IMR-90 (cell line): ENCODE results near the gene NME7. TPM values are rescaled to one million over a fixed set of nuclear protein-coding genes. Genes with fewer than 3 reads are reported as not detected.

ENCODE experiments used
- ATAC-seq: fragments of 200-7000 bp; cut with Tn5 transposase; 2 replicates; pipeline ENCODE4 v1.9.1; 2020; ENCODE audit warnings: low read depth, mild to moderate bottlenecking, moderate library complexity
- BruUV-seq: library from RNA; stranded (reverse); fragments of 400-500 nt; replicated peaks from 2 replicates; lab custom pipeline; 2021; lab: Mats Ljungman, UMichigan
- CTCF ChIA-PET: fragments of 300-600 bp; formaldehyde crosslinking; extraction: SDS; loops from one replicate; lab custom pipeline; 2021; ENCODE audit warnings: antibody characterized with exemption; lab: Yijun Ruan, JAX
- POLR2A ChIA-PET: fragments of 300-600 bp; sonication (Branson Sonifier 250); formaldehyde crosslinking; loops from one replicate; lab custom pipeline; 2022; ENCODE audit warnings: antibody characterized with exemption; ENCODE audit not compliant: unreplicated experiment; lab: Charles Lee
- DNase-seq: peaks from one replicate; pipeline ENCODE4 v3.0.0; 2013
- H2AFZ ChIP-seq: replicated peaks from 2 replicates; pipeline ENCODE3; 2013; ENCODE audit warnings: low read length, mild to moderate bottlenecking; ENCODE audit not compliant: poor library complexity
- H2AK5ac ChIP-seq: 2 replicates; pipeline ENCODE4 v1.6.1; 2013; ENCODE audit warnings: low read depth, low read length, inconsistent platforms
- H2AK9ac ChIP-seq: replicated peaks from 2 replicates; pipeline ENCODE3; 2013; ENCODE audit warnings: mild to moderate bottlenecking, low read depth, low read length, moderate library complexity; ENCODE audit not compliant: poor library complexity
- H2BK120ac ChIP-seq: 2 replicates; pipeline ENCODE4 v1.6.1; 2013; ENCODE audit warnings: low read depth, low read length, inconsistent platforms
- H2BK15ac ChIP-seq: 3 replicates; pipeline ENCODE4 v1.6.1; 2013; ENCODE audit warnings: low read depth, low read length, inconsistent platforms
- H2BK20ac ChIP-seq: 2 replicates; pipeline ENCODE4 v1.6.1; 2013; ENCODE audit warnings: low read depth, mild to moderate bottlenecking, inconsistent platforms, low read length, moderate library complexity
- H2BK5ac ChIP-seq: 2 replicates; pipeline ENCODE4 v1.6.1; 2013; ENCODE audit warnings: mild to moderate bottlenecking, low read depth, low read length, inconsistent platforms; ENCODE audit not compliant: poor library complexity, severe bottlenecking
- H3K14ac ChIP-seq: replicated peaks from 2 replicates; pipeline ENCODE4 v1.6.1; 2013; ENCODE audit warnings: low read depth, low read length, inconsistent platforms
- H3K18ac ChIP-seq: 2 replicates; pipeline ENCODE4 v1.6.1; 2013; ENCODE audit warnings: low read depth, low read length, control low read depth
- H3K23ac ChIP-seq: 2 replicates; pipeline ENCODE4 v1.6.1; 2013; ENCODE audit warnings: low read depth, low read length, inconsistent platforms
- H3K27ac ChIP-seq: 2 replicates; pipeline ENCODE4 v1.5.1; 2013; ENCODE audit warnings: mild to moderate bottlenecking, control low read depth, low read length; ENCODE audit not compliant: insufficient read depth
- H3K27me3 ChIP-seq: 2 replicates; pipeline ENCODE4 v1.6.1; 2013; ENCODE audit warnings: low read length; ENCODE audit not compliant: control insufficient read depth, insufficient read depth
- H3K36me3 ChIP-seq: 2 replicates; pipeline ENCODE4 v1.6.1; 2013; ENCODE audit warnings: low read length, mixed read lengths; ENCODE audit not compliant: control insufficient read depth, insufficient read depth
- H3K4ac ChIP-seq: 2 replicates; pipeline ENCODE4 v1.6.1; 2013; ENCODE audit warnings: low read depth, low read length, inconsistent platforms
- H3K4me1 ChIP-seq: 2 replicates; pipeline ENCODE4 v1.6.1; 2013; ENCODE audit warnings: low read length, mixed read lengths; ENCODE audit not compliant: control insufficient read depth, insufficient read depth
- H3K4me2 ChIP-seq: 2 replicates; pipeline ENCODE4 v1.6.1; 2013; ENCODE audit warnings: low read depth, mild to moderate bottlenecking, control low read depth, low read length, moderate library complexity
- H3K4me3 ChIP-seq: 2 replicates; pipeline ENCODE4 v1.5.1; 2013; ENCODE audit warnings: low read depth, mild to moderate bottlenecking, control low read depth, low read length, moderate library complexity; ENCODE audit not compliant: insufficient read depth
- H3K56ac ChIP-seq: 2 replicates; pipeline ENCODE4 v1.6.1; 2013; ENCODE audit warnings: low read length, inconsistent platforms; ENCODE audit not compliant: insufficient read depth; ENCODE audit errors: extremely low read depth
- H3K79me1 ChIP-seq, 2 experiments: 2 replicates each; pipeline ENCODE4 v1.6.1; 2013; ENCODE audit warnings: low read length in 2 of 2, inconsistent platforms in 1 of 2, low read depth in 1 of 2
- H3K9ac ChIP-seq: 2 replicates; pipeline ENCODE4 v1.6.1; 2013; ENCODE audit warnings: low read depth, low read length, control low read depth
- H3K9me1 ChIP-seq: 2 replicates; pipeline ENCODE4 v1.6.1; 2013; ENCODE audit warnings: low read length, inconsistent platforms; ENCODE audit not compliant: insufficient read depth
- H3K9me3 ChIP-seq: 2 replicates; pipeline ENCODE4 v1.6.1; 2013; ENCODE audit warnings: low read length; ENCODE audit not compliant: control insufficient read depth, insufficient read depth
- H4K20me1 ChIP-seq: 2 replicates; pipeline ENCODE4 v1.6.1; 2013; ENCODE audit warnings: low read length, inconsistent platforms; ENCODE audit not compliant: insufficient read depth
- H4K5ac ChIP-seq: 2 replicates; pipeline ENCODE4 v1.6.1; 2013; ENCODE audit warnings: mild to moderate bottlenecking, low read depth, low read length, control low read depth
- H4K8ac ChIP-seq, 2 experiments: 2 replicates each; pipeline ENCODE4 v1.6.1; 2013; ENCODE audit warnings: low read depth in 2 of 2, low read length in 2 of 2, control low read depth in 1 of 2, inconsistent platforms in 1 of 2
- H4K91ac ChIP-seq: 2 replicates; pipeline ENCODE4 v1.6.1; 2013; ENCODE audit warnings: low read depth, low read length, inconsistent platforms; ENCODE audit not compliant: insufficient read depth
- CEBPB ChIP-seq: IDR thresholded peaks from 2 replicates; pipeline ENCODE4 v1.6.1; 2012; ENCODE audit warnings: low read depth, low read length, improper control_type of control experiment
- ELK1 ChIP-seq: fragments of 150-350 bp; IDR thresholded peaks from 2 replicates; pipeline ENCODE4 v1.6.1; 2016; ENCODE audit warnings: low read depth, mild to moderate bottlenecking, low read length, moderate library complexity, borderline replicate concordance
- FOS ChIP-seq: fragments of 150-350 bp; IDR thresholded peaks from 2 replicates; pipeline ENCODE4 v1.6.1; 2016; ENCODE audit warnings: low read depth, low read length
- MAZ ChIP-seq: IDR thresholded peaks from 2 replicates; pipeline ENCODE4 v1.6.1; 2012; ENCODE audit warnings: low read depth, mild to moderate bottlenecking, low read length, improper control_type of control experiment, moderate library complexity, borderline replicate concordance
- RCOR1 ChIP-seq: IDR thresholded peaks from 2 replicates; pipeline ENCODE4 v1.6.1; 2012; ENCODE audit warnings: mild to moderate bottlenecking, low read length, improper control_type of control experiment; ENCODE audit not compliant: insufficient replicate concordance
- WGBS, 2 experiments: methylation state at CpG; one replicate each; pipeline versions ENCODE4 v1.1.5 to v1.1.7; 2013; ENCODE audit warnings: missing lambda C conversion rate in 2 of 2; ENCODE audit not compliant: insufficient read length in 1 of 2; ENCODE audit errors: extremely low coverage in 2 of 2; 5-methylcytosine and 5-hydroxymethylcytosine counted together
- dilution Hi-C: fragments of 300-500 bp; cut with HindIII; formaldehyde crosslinking; loops from one replicate; pipeline ENCODE4 v1.14.3; 2018; ENCODE audit warnings: low sequenced_read_pairs; ENCODE audit not compliant: unreplicated experiment
- in situ Hi-C: fragments of 300-500 bp; cut with MboI; formaldehyde crosslinking; loops from 3 replicates; pipeline ENCODE4 v1.14.3; 2019; ENCODE audit warnings: low sequenced_read_pairs, inconsistent platforms, mixed read lengths
- intact Hi-C: fragments of 100-400 bp; cut with micrococcal nuclease; formaldehyde crosslinking; loops from 2 replicates; pipeline ENCODE4 v1.10.0; 2022
- polyA plus RNA-seq, 3 experiments: library from polyadenylated mRNA; depleted of rRNA; stranded (reverse); fragments of >200 nt; gene quantifications; 2 replicates each; pipeline ENCODE4 v1.2.3, GENCODE V29; 2012; ENCODE audit warnings: low replicate concordance in 1 of 3
- total RNA-seq: library from RNA; depleted of rRNA; stranded (reverse); fragments of >200 nt; gene quantifications from 2 replicates; pipeline ENCODE4 v1.2.3, GENCODE V29; 2012; rRNA removed

The NME7 gene
- total and polyA plus RNA-seq, 2 of the 4 experiments (the other 2 are of a cell fraction): 18.3 to 22.4 TPM

DNA sequence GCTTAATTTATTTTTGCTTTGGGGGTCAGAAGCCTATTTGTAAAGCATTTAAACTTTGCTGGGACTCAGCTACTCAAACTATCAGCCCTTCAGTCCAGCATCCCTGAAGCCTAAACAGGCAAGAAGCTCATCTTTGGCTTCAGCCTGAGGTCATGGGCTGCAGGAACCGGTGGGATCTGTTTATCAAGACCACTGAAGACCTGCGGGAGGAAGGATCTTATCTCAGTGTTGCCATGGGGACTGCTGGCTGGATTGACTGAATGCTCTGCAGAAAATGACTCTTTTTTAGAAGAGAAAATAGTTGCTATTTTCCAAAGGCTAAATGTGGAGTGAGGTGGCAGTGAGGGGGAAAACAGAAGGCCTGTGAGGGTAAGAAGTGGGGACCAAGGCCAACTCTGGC, 281.7 kb downstream of the NME7 start:
- no peak overlapping the region for H3K4ac ChIP-seq
- H3K4me1 ChIP-seq: no peaks in the 10 kb centered on the region
- intact Hi-C loops (no loop called here), in situ Hi-C loops (no loop called here), dilution Hi-C loops (no loop called here)
- H3K9me3 ChIP-seq: no peaks in the 10 kb centered on the region
- no peaks in the 10 kb centered on the region for H3K79me1 ChIP-seq
- ChIA-PET POLR2A (no interaction called here), CTCF (interaction anchor here (1.8 kb wide), 1 partner anchor 262 kb away, joined by 5 read pairs; no protein-coding TSS in a partner anchor)
- no peak for TF ChIP-seq MAZ
- no peak for TF ChIP-seq RCOR1
- no peak for TF ChIP-seq CEBPB
- no peak for TF ChIP-seq FOS
- TF ChIP-seq ELK1: no peak
- H2BK15ac ChIP-seq: no peak overlapping the region
- H4K8ac ChIP-seq: no peak overlapping the region
- no peak overlapping the region for H2AFZ ChIP-seq
- no peak overlapping the region for H3K4me3 ChIP-seq
- no peak overlapping the region for H2BK120ac ChIP-seq
- ATAC-seq: no peak
- H3K23ac ChIP-seq: no peak overlapping the region
- H3K9ac ChIP-seq: no peak overlapping the region
- WGBS, 2 experiments: 10% methylated on average over 2 of the region's 2 CpGs; no CpG with 5 or more reads in 1 of the 2 experiments
- H4K5ac ChIP-seq: no peak overlapping the region
- peaks cover 2% of the 10 kb centered on the region; the same call in 1 of the 2 replicates for H3K27me3 ChIP-seq
- no peaks in the 10 kb centered on the region for H4K20me1 ChIP-seq
- no peak overlapping the region for H4K91ac ChIP-seq
- no peak overlapping the region for H3K18ac ChIP-seq
- no peak overlapping the region for H3K14ac ChIP-seq
- no TSS peak for BruUV-seq
- H2BK20ac ChIP-seq: no peak overlapping the region
- H3K36me3 ChIP-seq: no peaks in the 10 kb centered on the region
- H3K9me1 ChIP-seq: no peaks in the 10 kb centered on the region
- no peak overlapping the region for H3K27ac ChIP-seq
- no peak overlapping the region for H3K56ac ChIP-seq
- no peak for DNase-seq
- no peak overlapping the region for H3K4me2 ChIP-seq
- H2AK5ac ChIP-seq: no peak overlapping the region
- H2AK9ac ChIP-seq: no peak overlapping the region
- H2BK5ac ChIP-seq: no peak overlapping the region

Other genes starting within 250 kb of the NME7 start
- gene BLZF1, start 398 bp upstream of the NME7 start, total RNA-seq: 24.2 and 38.9 TPM in 2 replicates
- gene BLZF1, start 398 bp upstream of the NME7 start, polyA plus RNA-seq (2012; rRNA removed): 11.4 and 14.2 TPM in 2 replicates
- gene CCDC181, start 59.7 kb upstream of the NME7 start, total RNA-seq: 0.28 TPM in 1 of 2 replicates, not detected in the other
- 0.03 and 0.07 TPM in 2 replicates for gene CCDC181, start 59.7 kb upstream of the NME7 start, polyA plus RNA-seq (2012; rRNA removed)
- gene SLC19A2, start 118.1 kb upstream of the NME7 start, total RNA-seq: 5.2 and 6.9 TPM in 2 replicates
- 3.2 and 3.6 TPM in 2 replicates for gene SLC19A2, start 118.1 kb upstream of the NME7 start, polyA plus RNA-seq (2012; rRNA removed)
- gene F5, start 218.7 kb upstream of the NME7 start, total RNA-seq: not detected in 2 replicates
- not detected in 2 replicates for gene F5, start 218.7 kb upstream of the NME7 start, polyA plus RNA-seq (2012; rRNA removed)